MM.1S (cell line): ENCODE data around the gene HEATR1.

ENCODE experiments used
- DNase-seq: peaks from one replicate; pipeline ENCODE4 v3.0.0-alpha.2; 2015
- H2AFZ ChIP-seq: fragments of 300-600 bp; sonication (generic); 2 replicates; pipeline ENCODE4 v1.6.0; 2016; ENCODE audit warnings: antibody characterized with exemption, low read length
- H3F3A ChIP-seq: fragments of 300-600 bp; sonication (generic); 2 replicates; pipeline ENCODE4 v1.6.1; 2016; ENCODE audit warnings: mild to moderate bottlenecking, antibody characterized with exemption, low read length, moderate library complexity, mixed read lengths; ENCODE audit not compliant: insufficient read depth
- H3K27ac ChIP-seq: fragments of 300-600 bp; sonication (generic); 2 replicates; pipeline ENCODE4 v1.5.1; 2016; ENCODE audit warnings: mild to moderate bottlenecking, low read length
- H3K27me3 ChIP-seq: fragments of 300-600 bp; sonication (generic); replicated peaks from 2 replicates; pipeline ENCODE4 v1.6.0; 2016; ENCODE audit warnings: low read length; ENCODE audit not compliant: insufficient read depth
- H3K36me3 ChIP-seq: fragments of 300-600 bp; sonication (generic); replicated peaks from 2 replicates; pipeline ENCODE4 v1.6.1; 2016; ENCODE audit warnings: mild to moderate bottlenecking, low read length, mixed read lengths; ENCODE audit not compliant: insufficient read depth
- H3K4me1 ChIP-seq: fragments of 300-600 bp; sonication (generic); 2 replicates; pipeline ENCODE4 v1.6.1; 2016; ENCODE audit warnings: low read length, mixed read lengths
- H3K4me2 ChIP-seq: fragments of 300-600 bp; sonication (generic); 2 replicates; pipeline ENCODE4 v1.6.0; 2016; ENCODE audit warnings: low read depth, low read length
- H3K4me3 ChIP-seq: fragments of 300-600 bp; sonication (generic); 2 replicates; pipeline ENCODE4 v1.5.1; 2016; ENCODE audit warnings: low read length, mixed read lengths
- H3K79me2 ChIP-seq: fragments of 300-600 bp; sonication (generic); 2 replicates; pipeline ENCODE4 v1.6.1; 2016; ENCODE audit warnings: mixed run types, low read length, mixed read lengths
- H3K9ac ChIP-seq: fragments of 300-600 bp; sonication (generic); 2 replicates; pipeline ENCODE4 v1.6.1; 2016; ENCODE audit warnings: low read length, mixed read lengths
- H3K9me2 ChIP-seq: fragments of 300-600 bp; sonication (generic); replicated peaks from 2 replicates; pipeline ENCODE4 v1.6.1; 2016; ENCODE audit warnings: mild to moderate bottlenecking, low read length, mixed read lengths; ENCODE audit not compliant: insufficient read depth
- H3K9me3 ChIP-seq: fragments of 300-600 bp; sonication (generic); replicated peaks from 2 replicates; pipeline ENCODE4 v1.6.1; 2016; ENCODE audit warnings: mild to moderate bottlenecking, low read length, mixed read lengths; ENCODE audit not compliant: insufficient read depth
- H4K20me1 ChIP-seq: fragments of 300-600 bp; sonication (generic); 2 replicates; pipeline ENCODE4 v1.6.1; 2016; ENCODE audit warnings: mild to moderate bottlenecking, low read length, moderate library complexity, mixed read lengths; ENCODE audit not compliant: insufficient read depth
- CTCF ChIP-seq: fragments of 300-600 bp; sonication (generic); IDR thresholded peaks from 2 replicates; pipeline ENCODE4 v1.5.1; 2016; ENCODE audit warnings: antibody characterized with exemption, low read length, mixed read lengths
- EZH2 ChIP-seq: fragments of 300-600 bp; sonication (generic); optimal IDR thresholded peaks from 2 replicates; pipeline ENCODE3; 2017; ENCODE audit warnings: low read depth, mild to moderate bottlenecking, antibody characterized with exemption, low read length, mixed read lengths
- EZH2phosphoT487 ChIP-seq: fragments of 300-600 bp; sonication (generic); IDR thresholded peaks from 2 replicates; pipeline ENCODE4 v1.6.1; 2018; ENCODE audit warnings: antibody characterized with exemption, low read length

HEATR1 gene

DNA sequence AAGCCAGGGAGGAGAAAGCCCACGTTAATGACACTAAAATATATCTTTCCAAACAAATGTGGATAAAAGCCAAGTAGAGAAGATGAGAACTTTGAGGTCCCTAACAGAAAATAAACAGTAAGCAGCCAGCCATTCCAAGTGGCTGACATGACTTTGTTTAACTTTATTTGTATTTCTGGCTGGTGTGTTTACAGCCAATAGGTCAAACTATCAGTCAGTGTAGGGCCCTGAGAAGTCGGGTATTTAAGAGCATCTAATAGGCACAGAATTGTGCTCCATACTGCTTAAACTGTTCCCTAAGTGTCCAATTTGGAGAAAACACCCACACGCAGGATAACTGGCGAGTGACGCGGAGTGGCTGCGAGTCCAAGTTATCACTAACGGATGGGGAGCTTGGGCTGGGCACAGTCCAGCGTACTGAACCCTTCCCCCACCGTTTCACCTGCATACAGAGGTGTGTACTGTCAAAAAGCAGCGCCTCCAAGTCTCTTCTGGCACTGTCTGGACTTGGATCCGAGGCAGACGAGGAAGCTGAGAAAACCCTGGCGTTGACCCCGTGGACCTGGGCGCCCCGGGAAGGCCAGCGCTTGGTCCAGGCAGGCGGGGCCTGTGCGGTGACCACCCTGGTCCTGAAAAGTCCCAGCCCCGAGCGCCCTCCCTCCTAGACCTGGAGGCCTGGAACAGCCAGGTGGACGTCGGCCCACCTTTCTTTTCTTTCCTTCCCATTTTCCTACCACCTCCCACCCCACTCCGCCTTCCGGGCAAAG lies 81.2 kb downstream of the HEATR1 start:
- no peak for TF ChIP-seq EZH2
- no peak for TF ChIP-seq CTCF
- TF ChIP-seq EZH2phosphoT487, result no peak
- Histone ChIP-seq H3F3A (no peaks in the 10 kb centered on the region), H4K20me1 (no peaks in the 10 kb centered on the region), H3K9me3 (no peaks in the 10 kb centered on the region), H3K79me2 (peaks cover 3% of the 10 kb centered on the region; the same call in 1 of the 2 replicates), H3K9ac (no peak overlapping the region), H3K4me2 (peak overlapping the region; percentile 76; the same call in 1 of the 2 replicates), H3K4me1 (no peaks in the 10 kb centered on the region), H3K4me3 (peak overlapping the region; percentile 81), H3K9me2 (no peaks in the 10 kb centered on the region), H3K27me3 (no peaks in the 10 kb centered on the region; the same call in 1 of the 2 replicates), H2AFZ (peak overlapping the region; percentile 92), H3K36me3 (no peaks in the 10 kb centered on the region), H3K27ac (no peak overlapping the region)
- DNase-seq, result no peak

DNA sequence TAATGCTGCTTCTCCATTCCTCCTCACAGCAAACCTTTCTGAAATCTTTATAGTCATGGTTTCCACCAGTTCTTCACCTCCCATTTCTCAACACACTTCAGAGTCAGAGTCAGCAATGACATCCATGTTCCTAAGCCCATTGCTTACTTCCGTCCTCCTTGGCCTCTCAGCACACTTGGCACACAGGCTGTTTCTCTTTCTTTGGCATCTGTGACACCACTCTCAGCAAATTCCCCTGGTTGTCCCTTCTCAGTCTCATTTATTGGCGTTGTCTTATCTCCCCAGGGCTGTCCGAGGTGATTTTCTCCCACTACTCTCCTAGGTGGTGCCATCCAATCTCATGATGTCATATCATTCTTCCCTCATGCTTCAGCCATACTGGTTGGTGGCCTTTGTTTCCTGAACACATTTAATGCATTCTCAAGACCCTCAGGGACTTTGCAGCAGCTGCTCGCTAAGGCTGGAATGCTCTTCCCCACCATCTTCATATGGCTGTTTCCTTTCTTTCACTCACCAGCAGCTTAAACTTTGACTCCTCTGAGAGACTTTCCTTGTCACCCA lies 83.8 kb downstream of the HEATR1 start:
- H3K36me3 ChIP-seq, result no peaks in the 10 kb centered on the region
- H3F3A ChIP-seq, result no peaks in the 10 kb centered on the region
- TF ChIP-seq EZH2phosphoT487 (no peak), CTCF (no peak)
- H3K4me2 ChIP-seq, result no peak overlapping the region
- no peaks in the 10 kb centered on the region for H3K4me1 ChIP-seq
- H2AFZ ChIP-seq, result no peak overlapping the region
- no peak overlapping the region for H3K4me3 ChIP-seq
- no peak overlapping the region for H3K9ac ChIP-seq
- H3K27me3 ChIP-seq, result no peaks in the 10 kb centered on the region; the same call in none of the 2 replicates
- no peaks in the 10 kb centered on the region for H3K9me3 ChIP-seq
- DNase-seq, result no peak
- H3K9me2 ChIP-seq, result no peaks in the 10 kb centered on the region
- H4K20me1 ChIP-seq, result no peaks in the 10 kb centered on the region
- peaks cover 3% of the 10 kb centered on the region; the same call in 1 of the 2 replicates for H3K79me2 ChIP-seq
- H3K27ac ChIP-seq, result no peak overlapping the region

GRCh38 chr1:236518322-236518721 lies 86.0 kb downstream of the HEATR1 start:
- TF ChIP-seq CTCF, result no peak
- no peak for TF ChIP-seq EZH2phosphoT487
- TF ChIP-seq EZH2, result no peak
- Histone ChIP-seq H3K27me3 (no peaks in the 10 kb centered on the region; the same call in none of the 2 replicates), H3K79me2 (no peaks in the 10 kb centered on the region), H3K4me1 (no peaks in the 10 kb centered on the region), H3K9me3 (no peaks in the 10 kb centered on the region), H4K20me1 (no peaks in the 10 kb centered on the region), H3K36me3 (no peaks in the 10 kb centered on the region), H3K4me3 (no peak overlapping the region), H3K9me2 (no peaks in the 10 kb centered on the region), H2AFZ (no peak overlapping the region), H3K27ac (no peak overlapping the region), H3K4me2 (no peak overlapping the region), H3K9ac (no peak overlapping the region), H3F3A (no peaks in the 10 kb centered on the region)
- no peak for DNase-seq
